Measurements from ENCODE around the gene PLPPR1.

Gene PLPPR1

GRCh38 chr9:101354765-101355708 is 326.5 kb downstream of the PLPPR1 start:
- no peak for DNase-seq

- DNase-seq: no peak
Measured at GRCh38 chr9:101356619-101357018, 328.1 kb downstream of the PLPPR1 start.

GRCh38 chr9:101359679-101360078 is 331.2 kb downstream of the PLPPR1 start:
- no peak for DNase-seq

GRCh38 chr9:101360647-101361046 is 332.1 kb downstream of the PLPPR1 start:
- no peak for DNase-seq

GRCh38 chr9:101362450-101362849 is 333.9 kb downstream of the PLPPR1 start:
- DNase-seq: no peak

GRCh38 chr9:101365181-101365580 is 336.7 kb downstream of the PLPPR1 start:
- no peak for DNase-seq

GRCh38 chr9:101366038-101366756 is 337.7 kb downstream of the PLPPR1 start:
- DNase-seq: no peak

GRCh38 chr9:101367323-101367722 is 338.8 kb downstream of the PLPPR1 start:
- DNase-seq: no peak

- DNase-seq: no peak
Measured at GRCh38 chr9:101369286-101369685, 340.8 kb downstream of the PLPPR1 start.

- no peak for DNase-seq
Measured at GRCh38 chr9:101369884-101370531, 341.5 kb downstream of the PLPPR1 start.

GRCh38 chr9:101371813-101372212 is 343.3 kb downstream of the PLPPR1 start:
- DNase-seq: no peak

GRCh38 chr9:101372327-101373118 is 344.0 kb downstream of the PLPPR1 start:
- DNase-seq: no peak

Data from left hindlimb (tissue), 1 donor.